ENCODE data around the gene BAZ2A.

DNA sequence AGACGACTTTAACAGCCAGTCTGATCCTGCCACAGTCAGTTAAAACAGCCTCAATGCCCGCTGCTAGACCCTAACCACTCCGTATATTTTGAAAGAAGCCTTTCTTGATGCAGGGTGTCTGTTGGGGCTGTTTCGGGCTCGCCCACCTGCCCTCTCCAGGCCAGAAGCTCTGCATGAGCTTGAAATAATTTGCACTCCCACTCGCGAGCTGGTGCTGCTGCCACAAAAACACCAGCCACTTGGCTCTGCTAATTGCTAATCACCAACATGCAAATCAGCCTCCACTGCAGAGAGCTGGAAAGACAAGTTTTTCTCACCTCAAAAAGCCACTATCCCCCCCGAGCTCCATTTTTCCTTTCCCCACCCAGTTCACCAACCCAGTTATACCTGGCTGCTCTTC lies 15.5 kb downstream of the BAZ2A start:
- TF ChIP-seq, protein P1, sequence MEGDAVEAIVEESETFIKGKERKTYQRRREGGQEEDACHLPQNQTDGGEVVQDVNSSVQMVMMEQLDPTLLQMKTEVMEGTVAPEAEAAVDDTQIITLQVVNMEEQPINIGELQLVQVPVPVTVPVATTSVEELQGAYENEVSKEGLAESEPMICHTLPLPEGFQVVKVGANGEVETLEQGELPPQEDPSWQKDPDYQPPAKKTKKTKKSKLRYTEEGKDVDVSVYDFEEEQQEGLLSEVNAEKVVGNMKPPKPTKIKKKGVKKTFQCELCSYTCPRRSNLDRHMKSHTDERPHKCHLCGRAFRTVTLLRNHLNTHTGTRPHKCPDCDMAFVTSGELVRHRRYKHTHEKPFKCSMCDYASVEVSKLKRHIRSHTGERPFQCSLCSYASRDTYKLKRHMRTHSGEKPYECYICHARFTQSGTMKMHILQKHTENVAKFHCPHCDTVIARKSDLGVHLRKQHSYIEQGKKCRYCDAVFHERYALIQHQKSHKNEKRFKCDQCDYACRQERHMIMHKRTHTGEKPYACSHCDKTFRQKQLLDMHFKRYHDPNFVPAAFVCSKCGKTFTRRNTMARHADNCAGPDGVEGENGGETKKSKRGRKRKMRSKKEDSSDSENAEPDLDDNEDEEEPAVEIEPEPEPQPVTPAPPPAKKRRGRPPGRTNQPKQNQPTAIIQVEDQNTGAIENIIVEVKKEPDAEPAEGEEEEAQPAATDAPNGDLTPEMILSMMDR (IDR thresholded peaks at IDR 0.05; ENCODE audit: low read depth, low read length, poor library complexity, severe bottlenecking): no peak
- TF ChIP-seq EZH2phosphoT487 (IDR thresholded peaks at IDR 0.05; ENCODE audit: borderline replicate concordance, low read length): no peak
